Adrenal gland (tissue), 19 donors: ENCODE results near the gene NDUFA11. TPM values are rescaled to one million over a fixed set of nuclear protein-coding genes. Genes with fewer than 3 reads are reported as not detected.

Source experiments
- DNase-seq, 7 donors: peaks; one replicate each; pipeline ENCODE4 v3.0.0-alpha.2; 2019 to 2020
- H3K27ac ChIP-seq, 5 donors: fragments of 200-600 bp; sonication (generic) in 4 of 5; 1 replicate in 3 of 5; 2 replicates in 2 of 5; pipeline versions ENCODE4 v1.5.1 to v1.8.0; 2016 to 2020; ENCODE audit warnings: mild to moderate bottlenecking in 1 of 5
- H3K27me3 ChIP-seq: fragments of 200-600 bp; 2 replicates; pipeline ENCODE4 v1.8.0; 2021
- H3K36me3 ChIP-seq, 2 donors: fragments of 200-600 bp; replicated peaks in 1 of 2; 1 replicate in 1 of 2; 2 replicates in 1 of 2; pipeline versions ENCODE4 v1.5.1 to v1.8.0; 2018 to 2022
- H3K4me1 ChIP-seq, 2 donors: fragments of 200-600 bp; replicated peaks in 1 of 2; 1 replicate in 1 of 2; 2 replicates in 1 of 2; pipeline versions ENCODE4 v1.5.1 to v1.8.0; 2018 to 2021
- H3K4me3 ChIP-seq, 4 donors: fragments of 200-600 bp; sonication (generic) in 3 of 4; one replicate each; pipeline ENCODE4 v1.5.1; 2016 to 2018
- H3K9me3 ChIP-seq, 3 donors: fragments of 200-600 bp; sonication (generic) in 1 of 3; replicated peaks in 1 of 3; 1 replicate in 2 of 3; 2 replicates in 1 of 3; pipeline versions ENCODE4 v1.5.1 to v1.8.0; 2016 to 2021
- CTCF ChIP-seq, 6 experiments: fragments of 450-650 bp in 4 of 6; fragments of 200-600 bp in 2 of 6; sonication (generic) in 1 of 6; IDR thresholded peaks; 1 replicate in 5 of 6; 2 replicates in 1 of 6; pipeline versions ENCODE4 v1.5.1 to v1.8.0; 2016 to 2021; ENCODE audit warnings: antibody characterized with exemption in 6 of 6, mild to moderate bottlenecking in 2 of 6, moderate library complexity in 1 of 6
- POLR2A ChIP-seq, 2 donors: fragments of 450-650 bp; IDR thresholded peaks; one replicate each; pipeline ENCODE4 v1.6.1; 2017; ENCODE audit warnings: antibody characterized with exemption in 2 of 2, mild to moderate bottlenecking in 2 of 2, moderate library complexity in 1 of 2
- WGBS, 4 donors: extraction: QIAGEN DNeasy Blood & Tissue Kit in 2 of 4; methylation state at CpG; one replicate each; pipeline versions ENCODE4 v1.1.5 to v1.1.7; 2013 to 2017; 5-methylcytosine and 5-hydroxymethylcytosine counted together
- intact Hi-C, 2 donors: fragments of 100-400 bp; cut with DNase I; formaldehyde crosslinking; loops; one replicate each; pipeline versions ENCODE4 v1.14.1 to v1.15.0; 2022 to 2023
- long read RNA-seq, 10 donors: library from polyadenylated mRNA in 3 of 10; unstranded in 2 of 10; stranded (forward) in 1 of 10; transcript quantifications; one replicate each; pipeline ENCODE4 v2.0.0 and lab custom pipeline, GENCODE V29; 2021 to 2026
- polyA plus RNA-seq, 3 donors: library from polyadenylated mRNA; stranded (reverse); fragments of 200-250 nt in 2 of 3; fragments of 350-450 nt in 1 of 3; fragmentation: Illumina TruSeq in 1 of 3; extraction: RNeasy Lipid Tissue Mini Kit (QIAGEN cat#74804) in 1 of 3; gene quantifications; one replicate each; pipeline ENCODE4 v1.2.3, GENCODE V29; 2013 to 2014
- total RNA-seq, 9 donors: library from RNA; depleted of rRNA in 4 of 9; stranded (reverse); fragments of >200 nt in 4 of 9; fragments of 120-200 nt in 1 of 9; fragmentation: NEBNext Ultra II Directional in 1 of 9; extraction: Animal tissue kit (Norgen Biotek cat#: 25700) in 1 of 9; gene quantifications; one replicate each; pipeline versions ENCODE4 v1.1.0 to v1.2.4, GENCODE V29; 2013 to 2023
- donor health status: healthy with polysubstance abuse.
- donor health status: Bipolar disorder and iron deficiency.
- donor health status: DM: yes; HTN: yes; CAD: no.
- donor health status: DM: no; HTN: no; CAD: no.
- donor health status: DM: no; HTN: no; CAD: no.
- donor health status: DM: yes; HTN: yes; CAD: no.

The NDUFA11 gene
- 100 to 1,000 TPM; 288 to 842 (median 410) TPM for total RNA-seq
- polyA plus RNA-seq: 100 to 1,000 TPM; 300 to 856 (median 442) TPM
- long read RNA-seq, donor 1, transcript NDUFA11-201 (4 exons, 539 nt): major isoform, 604 of 679 reads
- long read RNA-seq, donor 1, transcript NDUFA11-206 (5 exons, 657 nt): minor isoform, 7 of 679 reads
- long read RNA-seq, donor 1, transcript NDUFA11-205 (3 exons, 2,154 nt): minor isoform, 26 of 679 reads
- long read RNA-seq, donor 1, transcript NDUFA11-204 (2 exons, 403 nt): minor isoform, 18 of 679 reads
- long read RNA-seq, donor 1, partial matches to known transcripts: 24 of 679 reads
- long read RNA-seq, donor 1, other reads (novel, unspliced or antisense): 0 of 679 reads
- long read RNA-seq, donor 2, transcript NDUFA11-201 (4 exons, 539 nt): major isoform, 283 of 320 reads
- long read RNA-seq, donor 2, transcript NDUFA11-204 (2 exons, 403 nt): minor isoform, 9 of 320 reads
- long read RNA-seq, donor 2, transcript NDUFA11-205 (3 exons, 2,154 nt): minor isoform, 16 of 320 reads
- long read RNA-seq, donor 2, partial matches to known transcripts: 8 of 320 reads
- long read RNA-seq, donor 2, other reads (novel, unspliced or antisense): 0 of 320 reads
- long read RNA-seq, donor 3, transcript NDUFA11-205 (3 exons, 2,154 nt): minor isoform, 7 of 323 reads
- long read RNA-seq, donor 3, transcript NDUFA11-201 (4 exons, 539 nt): major isoform, 275 of 323 reads
- long read RNA-seq, donor 3, transcript NDUFA11-204 (2 exons, 403 nt): minor isoform, 10 of 323 reads
- long read RNA-seq, donor 3, partial matches to known transcripts: 22 of 323 reads
- long read RNA-seq, donor 3, other reads (novel, unspliced or antisense): 7 of 323 reads
- long read RNA-seq, donor 4, transcript NDUFA11-201 (4 exons, 539 nt): major isoform, 509 of 522 reads
- long read RNA-seq, donor 4, partial matches to known transcripts: 3 of 522 reads
- long read RNA-seq, donor 4, other reads (novel, unspliced or antisense): 6 of 522 reads
- long read RNA-seq, donor 5, transcript NDUFA11-201 (4 exons, 539 nt): major isoform, 362 of 389 reads
- long read RNA-seq, donor 5, transcript NDUFA11-205 (3 exons, 2,154 nt): minor isoform, 11 of 389 reads
- long read RNA-seq, donor 5, partial matches to known transcripts: 3 of 389 reads
- long read RNA-seq, donor 5, other reads (novel, unspliced or antisense): 7 of 389 reads
- long read RNA-seq, donor 6, transcript NDUFA11-205 (3 exons, 2,154 nt): minor isoform, 5 of 368 reads
- long read RNA-seq, donor 6, transcript NDUFA11-201 (4 exons, 539 nt): major isoform, 358 of 368 reads
- long read RNA-seq, donor 6, partial matches to known transcripts: 1 of 368 reads
- long read RNA-seq, donor 6, other reads (novel, unspliced or antisense): 2 of 368 reads
- long read RNA-seq, donor 7, transcript NDUFA11-205 (3 exons, 2,154 nt): minor isoform, 8 of 256 reads
- long read RNA-seq, donor 7, transcript NDUFA11-201 (4 exons, 539 nt): major isoform, 233 of 256 reads
- long read RNA-seq, donor 7, partial matches to known transcripts: 12 of 256 reads
- long read RNA-seq, donor 7, other reads (novel, unspliced or antisense): 0 of 256 reads
- long read RNA-seq, donor 8, transcript NDUFA11-204 (2 exons, 403 nt): minor isoform, 9 of 472 reads
- long read RNA-seq, donor 8, transcript NDUFA11-201 (4 exons, 539 nt): major isoform, 448 of 472 reads
- long read RNA-seq, donor 8, transcript NDUFA11-205 (3 exons, 2,154 nt): minor isoform, 12 of 472 reads
- long read RNA-seq, donor 8, partial matches to known transcripts: 0 of 472 reads
- long read RNA-seq, donor 8, other reads (novel, unspliced or antisense): 0 of 472 reads
- long read RNA-seq, donor 9, transcript NDUFA11-201 (4 exons, 539 nt): major isoform, 262 of 282 reads
- long read RNA-seq, donor 9, transcript NDUFA11-205 (3 exons, 2,154 nt): minor isoform, 13 of 282 reads
- long read RNA-seq, donor 9, partial matches to known transcripts: 0 of 282 reads
- long read RNA-seq, donor 9, other reads (novel, unspliced or antisense): 0 of 282 reads
- long read RNA-seq, donor 10, transcript NDUFA11-201 (4 exons, 539 nt): major isoform, 133 of 152 reads
- long read RNA-seq, donor 10, partial matches to known transcripts: 13 of 152 reads
- long read RNA-seq, donor 10, other reads (novel, unspliced or antisense): 0 of 152 reads

GRCh38 chr19:5903624-5904351 is at the start of gene NDUFA11:
Gene NDUFA11, minus strand, starts transcription at chr19:5903790. Its CDS starts 82 bp downstream, at chr19:5903708.
- intact Hi-C loops: no loop called here
- Histone ChIP-seq H3K27ac (peak within 1 kb of the TSS; percentile 71 to 98 (median 92)), H3K36me3 (peaks cover 0 to under 1% of the 10 kb centered on the region in 2 donors), H3K4me3 (peak within 1 kb of the TSS; percentile 1 to 100 (median 97)), H3K9me3 (no peaks in the 10 kb centered on the region), H3K27me3 (no peaks in the 10 kb centered on the region), H3K4me1 (peaks cover 16 to 38% of the 10 kb centered on the region in 2 donors)
- TF ChIP-seq CTCF (IDR thresholded peaks at IDR 0.05) (peak in 1 of 6 experiments; percentile 37), POLR2A (IDR thresholded peaks at IDR 0.05) (peak; percentile 81 to 84)
- DNase-seq: peak in 6 of 7 donors; percentile 98 to 100 (median 100)
- WGBS, 4 donors: 0 to 1% (median 0%) methylated on average over 14 to 57 of the region's 57 CpGs

- TF ChIP-seq POLR2A (IDR thresholded peaks at IDR 0.05) (no peak), CTCF (IDR thresholded peaks at IDR 0.05) (no peak)
- H3K36me3 ChIP-seq: peaks cover 0 to 6% of the 10 kb centered on the region in 2 donors
- intact Hi-C loops: no loop called here
- no peaks in the 10 kb centered on the region for H3K9me3 ChIP-seq
- H3K27me3 ChIP-seq: no peaks in the 10 kb centered on the region
- peaks cover 44 to 99% of the 10 kb centered on the region in 2 donors for H3K4me1 ChIP-seq
- 60 to 68% (median 66%) methylated on average over 5 of the region's 5 CpGs for WGBS, 4 donors
- peak overlapping the region in 4 of 5 donors; percentile 70 to 87 (median 80) for H3K27ac ChIP-seq
- DNase-seq: no peak
- no peak overlapping the region for H3K4me3 ChIP-seq
Measured at GRCh38 chr19:5953030-5953589, 49.5 kb upstream of the NDUFA11 start.
